ENCODE results near the gene CCDC93. TPM values are rescaled to one million over a fixed set of nuclear protein-coding genes. Genes with fewer than 3 reads are reported as not detected.

The CCDC93 gene
- total RNA-seq, 1 donor from 2014 or later: 39.1 TPM

GRCh38 chr2:117976581-117976980 is 37.3 kb downstream of the CCDC93 start:
- no peaks in the 10 kb centered on the region for H3K27me3 Mint-ChIP-seq (ENCODE audit: low read depth)
- no peak overlapping the region for H3K27ac Mint-ChIP-seq (ENCODE audit: unreplicated experiment)
- H3K36me3 Mint-ChIP-seq (ENCODE audit: low read depth): peaks cover 11% of the 10 kb centered on the region
- H3K4me3 Mint-ChIP-seq: no peak overlapping the region
- peaks cover 21% of the 10 kb centered on the region for H3K4me1 Mint-ChIP-seq
- no peak for TF ChIP-seq CTCF (conservative IDR thresholded peaks at IDR 0.05)
- no peak for DNase-seq (ENCODE audit: low read depth, low spot score)
- H3K9me3 Mint-ChIP-seq: no peaks in the 10 kb centered on the region

- Mint-ChIP-seq H3K27ac (ENCODE audit: unreplicated experiment) (no peak overlapping the region), H3K4me3 (no peak overlapping the region), H3K4me1 (no peaks in the 10 kb centered on the region), H3K36me3 (ENCODE audit: low read depth) (peaks cover 8% of the 10 kb centered on the region), H3K27me3 (ENCODE audit: low read depth) (no peaks in the 10 kb centered on the region), H3K9me3 (no peaks in the 10 kb centered on the region)
- no peak for TF ChIP-seq CTCF (conservative IDR thresholded peaks at IDR 0.05)
- no peak for DNase-seq (ENCODE audit: low read depth, low spot score)
These were observed 40.3 kb downstream of the CCDC93 start for GRCh38 chr2:117973498-117974082.

- Mint-ChIP-seq H3K27ac (ENCODE audit: unreplicated experiment) (no peak overlapping the region), H3K9me3 (no peaks in the 10 kb centered on the region), H3K4me3 (no peak overlapping the region), H3K27me3 (ENCODE audit: low read depth) (no peaks in the 10 kb centered on the region), H3K4me1 (no peaks in the 10 kb centered on the region), H3K36me3 (ENCODE audit: low read depth) (peaks cover 8% of the 10 kb centered on the region)
- DNase-seq (ENCODE audit: low read depth, low spot score): no peak
- no peak for TF ChIP-seq CTCF (conservative IDR thresholded peaks at IDR 0.05)
These were observed 41.3 kb downstream of the CCDC93 start for GRCh38 chr2:117972476-117973123.

GRCh38 chr2:117968722-117969121 is 45.1 kb downstream of the CCDC93 start:
- H3K4me1 Mint-ChIP-seq: no peaks in the 10 kb centered on the region
- no peak for TF ChIP-seq CTCF (conservative IDR thresholded peaks at IDR 0.05)
- no peaks in the 10 kb centered on the region for H3K27me3 Mint-ChIP-seq (ENCODE audit: low read depth)
- H3K27ac Mint-ChIP-seq (ENCODE audit: unreplicated experiment): no peak overlapping the region
- H3K36me3 Mint-ChIP-seq (ENCODE audit: low read depth): peaks cover 6% of the 10 kb centered on the region
- DNase-seq (ENCODE audit: low read depth, low spot score): no peak
- H3K4me3 Mint-ChIP-seq: no peak overlapping the region
- no peaks in the 10 kb centered on the region for H3K9me3 Mint-ChIP-seq

- Mint-ChIP-seq H3K4me3 (no peak overlapping the region), H3K36me3 (ENCODE audit: low read depth) (peaks cover 5% of the 10 kb centered on the region), H3K27ac (ENCODE audit: unreplicated experiment) (no peak overlapping the region), H3K4me1 (no peaks in the 10 kb centered on the region), H3K27me3 (ENCODE audit: low read depth) (no peaks in the 10 kb centered on the region), H3K9me3 (no peaks in the 10 kb centered on the region)
- no peak for TF ChIP-seq CTCF (conservative IDR thresholded peaks at IDR 0.05)
- DNase-seq (ENCODE audit: low read depth, low spot score): no peak
These were observed 45.7 kb downstream of the CCDC93 start for GRCh38 chr2:117967977-117968718.
